Testis (tissue), 3 donors: ENCODE results near the gene TXNRD1. TPM values are rescaled to one million over a fixed set of nuclear protein-coding genes. Genes with fewer than 3 reads are reported as not detected.

ENCODE experiments used
- DNase-seq: peaks from one replicate; pipeline ENCODE4 v3.0.0-alpha.2; 2019
- H3K27ac ChIP-seq, 2 donors: fragments of 200-600 bp; sonication (generic); one replicate each; pipeline ENCODE4 v1.5.1; 2019
- H3K27me3 ChIP-seq: fragments of 200-600 bp; sonication (generic); one replicate; pipeline ENCODE4 v1.5.1; 2019
- H3K36me3 ChIP-seq: fragments of 200-600 bp; sonication (generic); one replicate; pipeline ENCODE4 v1.5.1; 2017; ENCODE audit warnings: low read depth; ENCODE audit errors: missing control alignments
- H3K4me1 ChIP-seq: fragments of 200-600 bp; sonication (generic); one replicate; pipeline ENCODE4 v1.5.1; 2019
- H3K4me3 ChIP-seq, 2 donors: fragments of 200-600 bp; sonication (generic); one replicate each; pipeline ENCODE4 v1.5.1; 2017 to 2019
- H3K9me3 ChIP-seq: fragments of 200-600 bp; sonication (generic); one replicate; pipeline ENCODE4 v1.5.1; 2017
- CTCF ChIP-seq, 3 experiments: fragments of 450-650 bp in 2 of 3; fragments of 200-600 bp in 1 of 3; sonication (generic) in 1 of 3; IDR thresholded peaks; one replicate each; pipeline ENCODE4 v1.5.1; 2016 to 2019; ENCODE audit warnings: antibody characterized with exemption in 3 of 3, mild to moderate bottlenecking in 2 of 3, moderate library complexity in 1 of 3
- POLR2A ChIP-seq: fragments of 450-650 bp; IDR thresholded peaks from one replicate; pipeline ENCODE4 v1.6.1; 2017; ENCODE audit warnings: antibody characterized with exemption, mild to moderate bottlenecking, moderate library complexity
- WGBS, 2 donors: methylation state at CpG; one replicate each; pipeline ENCODE4 v1.1.5; 2018; 5-methylcytosine and 5-hydroxymethylcytosine counted together
- intact Hi-C: fragments of 100-400 bp; cut with DNase I; formaldehyde crosslinking; loops from one replicate; pipeline ENCODE4 v1.15.1; 2023; ENCODE audit warnings: low total_unique reads
- polyA plus RNA-seq: library from polyadenylated mRNA; stranded (reverse); fragments of 350-450 nt; fragmentation: Illumina TruSeq; extraction: RNeasy Lipid Tissue Mini Kit (QIAGEN cat#74804); gene quantifications from one replicate; pipeline ENCODE4 v1.2.3, GENCODE V29; 2014; ENCODE audit warnings: low read depth, low replicate concordance; ENCODE audit not compliant: insufficient read depth
- total RNA-seq, 2 donors: library from RNA; depleted of rRNA; stranded (reverse); fragments of >200 nt; gene quantifications; one replicate each; pipeline ENCODE4 v1.2.3, GENCODE V29; 2016

Gene TXNRD1
- total and polyA plus RNA-seq, 3 donors from 2014 or later: 67.8 to 110 (median 96.2) TPM

GRCh38 chr12:104306376-104306775 is 90.8 kb downstream of the TXNRD1 start:
- Histone ChIP-seq H3K9me3 (no peaks in the 10 kb centered on the region), H3K27ac (no peak overlapping the region), H3K36me3 (no peaks in the 10 kb centered on the region), H3K4me3 (no peak overlapping the region), H3K4me1 (peaks cover 28% of the 10 kb centered on the region), H3K27me3 (no peaks in the 10 kb centered on the region)
- intact Hi-C loops: no loop called here
- no peak for DNase-seq
- TF ChIP-seq POLR2A (no peak), CTCF (IDR thresholded peaks at IDR 0.05) (no peak)
- 76 to 81% methylated on average over 2 of the region's 2 CpGs for WGBS, 2 donors

- Histone ChIP-seq H3K27me3 (no peaks in the 10 kb centered on the region), H3K36me3 (no peaks in the 10 kb centered on the region), H3K27ac (no peak overlapping the region), H3K9me3 (no peaks in the 10 kb centered on the region), H3K4me1 (peaks cover 28% of the 10 kb centered on the region), H3K4me3 (no peak overlapping the region)
- no peak for DNase-seq
- 88 to 94% methylated on average over 6 of the region's 6 CpGs for WGBS, 2 donors
- intact Hi-C loops: no loop called here
- no peak for TF ChIP-seq POLR2A
- no peak for TF ChIP-seq CTCF (IDR thresholded peaks at IDR 0.05)
Observed at GRCh38 chr12:104306943-104307654, 91.5 kb downstream of the TXNRD1 start.

DNA sequence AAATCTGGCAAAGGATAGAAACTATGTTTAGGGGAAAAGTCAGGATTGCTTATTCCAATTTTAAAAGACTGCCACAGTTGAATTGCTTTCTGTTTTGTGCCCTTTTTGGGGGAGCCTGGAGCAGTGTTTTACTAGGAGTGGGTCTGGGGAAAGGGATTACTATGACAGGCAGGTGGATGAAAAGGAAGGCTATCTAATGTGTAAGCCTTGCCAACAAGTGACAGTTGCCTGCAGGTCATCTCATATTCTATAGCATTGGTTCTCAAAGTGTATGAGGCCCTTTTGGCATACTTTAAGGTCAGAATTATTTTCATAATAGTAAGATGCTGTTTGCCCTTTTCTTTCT is 92.0 kb downstream of the TXNRD1 start:
- DNase-seq: no peak
- H3K9me3 ChIP-seq: no peaks in the 10 kb centered on the region
- intact Hi-C loops: no loop called here
- H3K36me3 ChIP-seq: no peaks in the 10 kb centered on the region
- H3K4me1 ChIP-seq: peaks cover 28% of the 10 kb centered on the region
- no peak for TF ChIP-seq CTCF (IDR thresholded peaks at IDR 0.05)
- TF ChIP-seq POLR2A: no peak
- no peaks in the 10 kb centered on the region for H3K27me3 ChIP-seq
- H3K27ac ChIP-seq: no peak overlapping the region
- H3K4me3 ChIP-seq: no peak overlapping the region

DNA sequence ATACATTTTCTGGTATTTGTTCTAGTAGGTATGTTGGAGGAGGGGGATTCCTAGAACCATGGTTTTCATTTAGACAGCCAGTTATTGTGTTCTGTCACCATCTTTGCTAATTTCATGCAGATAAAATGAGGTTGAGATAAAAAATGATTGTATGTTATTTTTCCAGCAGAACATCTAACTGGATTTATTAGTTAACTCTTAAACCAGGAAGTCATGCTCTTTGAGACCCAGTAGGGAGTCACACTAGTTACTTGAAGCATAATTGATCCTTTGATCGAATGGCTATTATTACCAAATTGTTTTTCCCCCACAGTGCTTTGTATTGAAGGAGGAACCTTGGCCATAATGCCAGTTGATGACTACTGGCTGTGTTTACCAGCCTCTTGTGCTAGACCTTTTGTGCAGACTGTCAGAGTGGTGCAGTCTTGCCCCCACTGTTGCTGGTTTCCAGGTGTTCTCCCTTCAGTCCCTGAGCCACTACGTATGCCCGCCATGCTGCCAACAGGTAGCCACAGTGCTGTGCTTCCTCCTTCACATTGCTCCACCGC is 93.9 kb downstream of the TXNRD1 start:
- Histone ChIP-seq H3K27ac (no peak overlapping the region), H3K27me3 (no peaks in the 10 kb centered on the region), H3K9me3 (no peaks in the 10 kb centered on the region), H3K4me1 (peaks cover 17% of the 10 kb centered on the region), H3K36me3 (no peaks in the 10 kb centered on the region), H3K4me3 (no peak overlapping the region)
- no peak for DNase-seq
- intact Hi-C loops: no loop called here
- WGBS, 2 donors: 95% methylated on average over 4 of the region's 4 CpGs
- no peak for TF ChIP-seq CTCF (IDR thresholded peaks at IDR 0.05)
- TF ChIP-seq POLR2A: no peak
